Dedifferentiated amniotic fluid mesenchymal stem cell (primary cell): ENCODE data around the gene GRK3.
"Not testable (repeated sequence)": the region's sequence is repeated elsewhere in the genome, so short reads cannot be mapped to it uniquely, and the experiment has no call there.

Experiments
- DNase-seq: peaks from one replicate; pipeline ENCODE4 v3.0.0-alpha.2; 2016; ENCODE audit errors: extremely low spot score

Gene GRK3

GRCh38 chr22:25551396-25551795 is 13.1 kb upstream of the GRK3 start:
- DNase-seq: no peak

- DNase-seq: not testable (repeated sequence)
Measured at GRCh38 chr22:25552405-25552804, 12.1 kb upstream of the GRK3 start.

GRCh38 chr22:25553131-25553530 is 11.3 kb upstream of the GRK3 start:
- no peak for DNase-seq

- DNase-seq: no peak
Measured at GRCh38 chr22:25554238-25554671, 10.2 kb upstream of the GRK3 start.

GRCh38 chr22:25554689-25555088 is 9.8 kb upstream of the GRK3 start:
- no peak for DNase-seq

GRCh38 chr22:25555586-25555985 is 8.9 kb upstream of the GRK3 start:
- no peak for DNase-seq

GRCh38 chr22:25557218-25557617 is 7.3 kb upstream of the GRK3 start:
- DNase-seq: no peak

- DNase-seq: no peak
Measured at GRCh38 chr22:25558341-25558740, 6.1 kb upstream of the GRK3 start.

GRCh38 chr22:25559910-25560309 is 4.6 kb upstream of the GRK3 start:
- DNase-seq: not testable (repeated sequence)

GRCh38 chr22:25561182-25561581 is 3.3 kb upstream of the GRK3 start:
- not testable (repeated sequence) for DNase-seq

GRCh38 chr22:25561927-25562326 is 2.5 kb upstream of the GRK3 start:
- not testable (repeated sequence) for DNase-seq

- not testable (repeated sequence) for DNase-seq
Measured at GRCh38 chr22:25562966-25563760, 1.3 kb upstream of the GRK3 start.

- no peak for DNase-seq
Measured at GRCh38 chr22:25563761-25564319, 635 bp upstream of the GRK3 start.

- no peak for DNase-seq
Measured at GRCh38 chr22:25564979-25565677, 653 bp downstream of the GRK3 start.

- DNase-seq: no peak
Measured at GRCh38 chr22:25566186-25566897, 1.9 kb downstream of the GRK3 start.

GRCh38 chr22:25566898-25567235 is 2.4 kb downstream of the GRK3 start:
- DNase-seq: no peak

- DNase-seq: no peak
Measured at GRCh38 chr22:25567251-25567675, 2.8 kb downstream of the GRK3 start.

GRCh38 chr22:25568066-25568465 is 3.6 kb downstream of the GRK3 start:
- DNase-seq: not testable (repeated sequence)

- no peak for DNase-seq
Measured at GRCh38 chr22:25569361-25569760, 4.9 kb downstream of the GRK3 start.

GRCh38 chr22:25569983-25570382 is 5.5 kb downstream of the GRK3 start:
- no peak for DNase-seq

GRCh38 chr22:25570486-25570885 is 6.0 kb downstream of the GRK3 start:
- DNase-seq: no peak
